Activated naive CD4-positive, alpha-beta T cell treated with anti-CD3 and anti-CD28 coated beads, Interleukin-2, amount 10 ng/mL, durations not matched to agents 7 days and 5 days (primary cell): ENCODE results near the gene SGCA.

Experiments used
- CTCF ChIA-PET: fragments of 350-600 bp; sonication (Branson Sonifier 250); formaldehyde crosslinking; loops from one replicate; lab custom pipeline; 2021; ENCODE audit warnings: antibody characterized with exemption; lab: Charles Lee
- DNase-seq: peaks from one replicate; pipeline ENCODE4 v3.0.0-alpha.2; 2020
- H3K27ac Mint-ChIP-seq: one replicate; pipeline ENCODE4 v1.8.0; 2021; ENCODE audit warnings: mild to moderate bottlenecking, moderate library complexity, mixed read lengths
- H3K27me3 Mint-ChIP-seq: one replicate; pipeline ENCODE4 v1.8.0; 2021; ENCODE audit warnings: mild to moderate bottlenecking, mixed read lengths
- H3K36me3 Mint-ChIP-seq: one replicate; pipeline ENCODE4 v1.8.0; 2021; ENCODE audit warnings: mixed read lengths
- H3K4me1 Mint-ChIP-seq: one replicate; pipeline ENCODE4 v1.8.0; 2021; ENCODE audit warnings: mixed read lengths
- H3K4me3 Mint-ChIP-seq: one replicate; pipeline ENCODE4 v1.8.0; 2021; ENCODE audit warnings: mild to moderate bottlenecking, moderate library complexity, mixed read lengths
- H3K9me3 Mint-ChIP-seq: one replicate; pipeline ENCODE4 v1.8.0; 2021; ENCODE audit warnings: mixed read lengths

The SGCA gene

GRCh38 chr17:50129728-50130558 is 35.9 kb upstream of the SGCA start, which contains the start of gene SAMD14:
Gene SAMD14 (minus strand): TSS chr17:50130160. CDS start chr17:50124959, 5,201 bp downstream.
- H3K27me3 Mint-ChIP-seq, result peaks cover 65% of the 10 kb centered on the region
- H3K9me3 Mint-ChIP-seq, result no peaks in the 10 kb centered on the region
- H3K36me3 Mint-ChIP-seq, result peaks cover 18% of the 10 kb centered on the region
- CTCF ChIA-PET, result interaction anchor here (0.6 to 3.5 kb wide), 7 partner anchors 9 to 36 kb away, joined by 3 to 10 read pairs (median 4); no protein-coding TSS in a partner anchor
- H3K4me1 Mint-ChIP-seq, result peaks cover 37% of the 10 kb centered on the region
- peak within 1 kb of the TSS; percentile 33 for H3K27ac Mint-ChIP-seq
- DNase-seq, result peak; percentile 70
- peak within 1 kb of the TSS; percentile 58 for H3K4me3 Mint-ChIP-seq

- peaks cover 20% of the 10 kb centered on the region for H3K36me3 Mint-ChIP-seq
Observed at GRCh38 chr17:50130559-50131305, 35.1 kb upstream of the SGCA start.

GRCh38 chr17:50132104-50132794 is 33.6 kb upstream of the SGCA start:
- Mint-ChIP-seq H3K27me3 (peaks cover 44% of the 10 kb centered on the region), H3K4me1 (peaks cover 37% of the 10 kb centered on the region), H3K36me3 (peaks cover 33% of the 10 kb centered on the region), H3K27ac (peak overlapping the region; percentile 47), H3K4me3 (no peak overlapping the region), H3K9me3 (no peaks in the 10 kb centered on the region)
- no peak for DNase-seq
- CTCF ChIA-PET, result interaction anchor here (1.1 to 3.5 kb wide), 5 partner anchors 13 to 177 kb away, joined by 3 to 10 read pairs (median 5); no protein-coding TSS in a partner anchor

More at GRCh38 chr17:50130559-50131305, 35.1 kb upstream of the SGCA start:
- CTCF ChIA-PET, result interaction anchor here (0.6 to 3.5 kb wide), 7 partner anchors 8 to 37 kb away, joined by 3 to 10 read pairs (median 4); no protein-coding TSS in a partner anchor
- Mint-ChIP-seq H3K9me3 (no peaks in the 10 kb centered on the region), H3K4me1 (peaks cover 37% of the 10 kb centered on the region), H3K27ac (no peak overlapping the region), H3K27me3 (peaks cover 59% of the 10 kb centered on the region), H3K4me3 (peak overlapping the region; percentile 42)
- peak; percentile 38 for DNase-seq

- no peak overlapping the region for H3K4me3 Mint-ChIP-seq
Observed at GRCh38 chr17:50133028-50133768, 32.6 kb upstream of the SGCA start.

GRCh38 chr17:50133769-50134099 is 32.1 kb upstream of the SGCA start:
- Mint-ChIP-seq H3K4me3 (no peak overlapping the region), H3K4me1 (peaks cover 37% of the 10 kb centered on the region), H3K9me3 (no peaks in the 10 kb centered on the region), H3K27ac (no peak overlapping the region), H3K36me3 (peaks cover 47% of the 10 kb centered on the region), H3K27me3 (peaks cover 29% of the 10 kb centered on the region)
- no peak for DNase-seq
- CTCF ChIA-PET, result interaction anchor here (1.4 kb wide), 1 partner anchor 27 kb away, joined by 4 read pairs; no protein-coding TSS in a partner anchor

More at GRCh38 chr17:50133028-50133768, 32.6 kb upstream of the SGCA start:
- Mint-ChIP-seq H3K4me1 (peaks cover 36% of the 10 kb centered on the region), H3K9me3 (no peaks in the 10 kb centered on the region), H3K27ac (no peak overlapping the region), H3K36me3 (peaks cover 43% of the 10 kb centered on the region), H3K27me3 (peaks cover 35% of the 10 kb centered on the region)
- DNase-seq, result no peak
- CTCF ChIA-PET, result interaction anchor here (1.4 to 3.5 kb wide), 2 partner anchors 28 to 29 kb away, joined by 4 to 10 read pairs; no protein-coding TSS in a partner anchor

- Mint-ChIP-seq H3K27ac (no peak overlapping the region), H3K4me3 (no peak overlapping the region), H3K27me3 (peaks cover 22% of the 10 kb centered on the region), H3K4me1 (peaks cover 42% of the 10 kb centered on the region), H3K36me3 (peaks cover 50% of the 10 kb centered on the region), H3K9me3 (no peaks in the 10 kb centered on the region)
- no peak for DNase-seq
- CTCF ChIA-PET, result interaction anchor here (1.3 kb wide), 1 partner anchor 163 kb away, joined by 4 read pairs; no protein-coding TSS in a partner anchor
Observed at GRCh38 chr17:50134206-50135110, 31.3 kb upstream of the SGCA start.

- Mint-ChIP-seq H3K4me3 (no peak overlapping the region), H3K36me3 (peaks cover 60% of the 10 kb centered on the region), H3K4me1 (peaks cover 49% of the 10 kb centered on the region), H3K27ac (no peak overlapping the region), H3K27me3 (peaks cover 12% of the 10 kb centered on the region), H3K9me3 (no peaks in the 10 kb centered on the region)
- no peak for DNase-seq
- CTCF ChIA-PET, result interaction anchor here (1.0 to 1.6 kb wide), 4 partner anchors 11 to 162 kb away, joined by 4 to 9 read pairs (median 4); no protein-coding TSS in a partner anchor
Observed at GRCh38 chr17:50135316-50136095, 30.3 kb upstream of the SGCA start.

GRCh38 chr17:50136096-50136687 is 29.6 kb upstream of the SGCA start:
- H3K27me3 Mint-ChIP-seq, result peaks cover 5% of the 10 kb centered on the region
- H3K36me3 Mint-ChIP-seq, result peaks cover 67% of the 10 kb centered on the region
- CTCF ChIA-PET, result interaction anchor here (1.0 to 1.6 kb wide), 4 partner anchors 10 to 161 kb away, joined by 4 to 9 read pairs (median 4); no protein-coding TSS in a partner anchor
- DNase-seq, result no peak
- peaks cover 49% of the 10 kb centered on the region for H3K4me1 Mint-ChIP-seq
- H3K9me3 Mint-ChIP-seq, result no peaks in the 10 kb centered on the region
- H3K27ac Mint-ChIP-seq, result peak overlapping the region; percentile 79
- H3K4me3 Mint-ChIP-seq, result no peak overlapping the region

GRCh38 chr17:50137042-50137441 is 28.8 kb upstream of the SGCA start:
- no peak for DNase-seq
- CTCF ChIA-PET, result interaction anchor here (0.6 to 1.6 kb wide), 4 partner anchors 20 to 186 kb away, joined by 3 to 9 read pairs (median 4); no protein-coding TSS in a partner anchor
- Mint-ChIP-seq H3K9me3 (no peaks in the 10 kb centered on the region), H3K4me1 (peaks cover 50% of the 10 kb centered on the region), H3K36me3 (peaks cover 74% of the 10 kb centered on the region), H3K27ac (peak overlapping the region; percentile 81), H3K27me3 (no peaks in the 10 kb centered on the region), H3K4me3 (no peak overlapping the region)

- CTCF ChIA-PET, result interaction anchor here (0.8 to 4.1 kb wide), 19 partner anchors 9 to 66 kb away, joined by 3 to 36 read pairs (median 6); partner anchors contain the start of genes PPP1R9B, SAMD14 and SGCA
- Mint-ChIP-seq H3K9me3 (no peaks in the 10 kb centered on the region), H3K4me1 (peaks cover 65% of the 10 kb centered on the region), H3K27me3 (no peaks in the 10 kb centered on the region), H3K4me3 (no peak overlapping the region), H3K27ac (peak overlapping the region; percentile 93), H3K36me3 (peaks cover 81% of the 10 kb centered on the region)
- DNase-seq, result no peak
Observed at GRCh38 chr17:50139185-50139783, 26.5 kb upstream of the SGCA start.
